Epithelial cell of prostate (primary cell): ENCODE data around the gene KLHL12.
A peak's percentile ranks its signal among the peaks of the same experiment; 100 is the strongest.

Experiments used
- DNase-seq: peaks from one replicate; pipeline ENCODE4 v3.0.0-alpha.2; 2011; ENCODE audit warnings: low read depth, low spot score
- H3K27ac ChIP-seq: fragments of 450-650 bp; 2 replicates; pipeline ENCODE4 v1.5.1; 2017; ENCODE audit warnings: mild to moderate bottlenecking

Gene KLHL12

GRCh38 chr1:202890392-202890791 lies 36.6 kb downstream of the KLHL12 start:
- H3K27ac ChIP-seq = no peak overlapping the region
- no peak for DNase-seq

GRCh38 chr1:202888531-202889360 lies 38.3 kb downstream of the KLHL12 start, which contains the start of gene RABIF:
Gene RABIF (minus strand): TSS chr1:202889149. CDS start chr1:202889098, 51 bp downstream.
- peak within 1 kb of the TSS; percentile 87 for H3K27ac ChIP-seq
- DNase-seq = peak; percentile 78

GRCh38 chr1:202888221-202888530 lies 38.9 kb downstream of the KLHL12 start:
- no peak for DNase-seq
- H3K27ac ChIP-seq = peak overlapping the region; percentile 87

- H3K27ac ChIP-seq = no peak overlapping the region
- DNase-seq = no peak
Observed at GRCh38 chr1:202880961-202881460, 46.0 kb downstream of the KLHL12 start.

GRCh38 chr1:202880062-202880461 lies 47.0 kb downstream of the KLHL12 start:
- no peak for DNase-seq
- H3K27ac ChIP-seq = no peak overlapping the region

- no peak overlapping the region for H3K27ac ChIP-seq
- no peak for DNase-seq
Observed at GRCh38 chr1:202879128-202879527, 47.9 kb downstream of the KLHL12 start.

- H3K27ac ChIP-seq = no peak overlapping the region
Observed at GRCh38 chr1:202873026-202873425, 54.0 kb downstream of the KLHL12 start.

GRCh38 chr1:202871367-202871766 lies 55.7 kb downstream of the KLHL12 start:
- H3K27ac ChIP-seq = no peak overlapping the region
- DNase-seq = no peak

More at GRCh38 chr1:202873026-202873425, 54.0 kb downstream of the KLHL12 start:
- no peak for DNase-seq

GRCh38 chr1:202862679-202863560 lies 64.1 kb downstream of the KLHL12 start:
- H3K27ac ChIP-seq = no peak overlapping the region
- no peak for DNase-seq

- no peak for DNase-seq
- H3K27ac ChIP-seq = no peak overlapping the region
Observed at GRCh38 chr1:202861420-202862132, 65.5 kb downstream of the KLHL12 start.

- DNase-seq = no peak
- H3K27ac ChIP-seq = no peak overlapping the region
Observed at GRCh38 chr1:202860744-202861419, 66.2 kb downstream of the KLHL12 start.

GRCh38 chr1:202858789-202859414 lies 68.1 kb downstream of the KLHL12 start:
- DNase-seq = no peak
- H3K27ac ChIP-seq = no peak overlapping the region

- H3K27ac ChIP-seq = no peak overlapping the region
- no peak for DNase-seq
Observed at GRCh38 chr1:202858331-202858730, 68.7 kb downstream of the KLHL12 start.

GRCh38 chr1:202857136-202857610 lies 69.9 kb downstream of the KLHL12 start:
- H3K27ac ChIP-seq = no peak overlapping the region
- DNase-seq = no peak

GRCh38 chr1:202856014-202856413 lies 71.0 kb downstream of the KLHL12 start:
- no peak overlapping the region for H3K27ac ChIP-seq
- no peak for DNase-seq

- DNase-seq = no peak
- H3K27ac ChIP-seq = no peak overlapping the region
Observed at GRCh38 chr1:202854787-202855186, 72.2 kb downstream of the KLHL12 start.

- no peak for DNase-seq
- H3K27ac ChIP-seq = no peak overlapping the region
Observed at GRCh38 chr1:202852163-202852904, 74.7 kb downstream of the KLHL12 start.

- H3K27ac ChIP-seq = no peak overlapping the region
- no peak for DNase-seq
Observed at GRCh38 chr1:202850593-202851362, 76.3 kb downstream of the KLHL12 start.
